Endometrial microvascular endothelial cells (primary cell): ENCODE measurements around the gene JSRP1. TPM values are rescaled to one million over a fixed set of nuclear protein-coding genes. Genes with fewer than 3 reads are reported as not detected.

Experiments used
- in situ Hi-C: cut with HindIII; loops from 2 replicates; pipeline ENCODE4 v1.10.0; 2017; ENCODE audit warnings: low sequenced_read_pairs, low pct_unique_long_range_greater_than_20kb; ENCODE audit errors: inconsistent ontology term
- total RNA-seq: library from RNA; depleted of rRNA; stranded (reverse); fragments of >200 nt; gene quantifications from one replicate; pipeline ENCODE4 v1.2.3, GENCODE V29; 2015; ENCODE audit errors: inconsistent ontology term

Gene JSRP1
- total RNA-seq, 1 donor from 2014 or later, result not detected

DNA sequence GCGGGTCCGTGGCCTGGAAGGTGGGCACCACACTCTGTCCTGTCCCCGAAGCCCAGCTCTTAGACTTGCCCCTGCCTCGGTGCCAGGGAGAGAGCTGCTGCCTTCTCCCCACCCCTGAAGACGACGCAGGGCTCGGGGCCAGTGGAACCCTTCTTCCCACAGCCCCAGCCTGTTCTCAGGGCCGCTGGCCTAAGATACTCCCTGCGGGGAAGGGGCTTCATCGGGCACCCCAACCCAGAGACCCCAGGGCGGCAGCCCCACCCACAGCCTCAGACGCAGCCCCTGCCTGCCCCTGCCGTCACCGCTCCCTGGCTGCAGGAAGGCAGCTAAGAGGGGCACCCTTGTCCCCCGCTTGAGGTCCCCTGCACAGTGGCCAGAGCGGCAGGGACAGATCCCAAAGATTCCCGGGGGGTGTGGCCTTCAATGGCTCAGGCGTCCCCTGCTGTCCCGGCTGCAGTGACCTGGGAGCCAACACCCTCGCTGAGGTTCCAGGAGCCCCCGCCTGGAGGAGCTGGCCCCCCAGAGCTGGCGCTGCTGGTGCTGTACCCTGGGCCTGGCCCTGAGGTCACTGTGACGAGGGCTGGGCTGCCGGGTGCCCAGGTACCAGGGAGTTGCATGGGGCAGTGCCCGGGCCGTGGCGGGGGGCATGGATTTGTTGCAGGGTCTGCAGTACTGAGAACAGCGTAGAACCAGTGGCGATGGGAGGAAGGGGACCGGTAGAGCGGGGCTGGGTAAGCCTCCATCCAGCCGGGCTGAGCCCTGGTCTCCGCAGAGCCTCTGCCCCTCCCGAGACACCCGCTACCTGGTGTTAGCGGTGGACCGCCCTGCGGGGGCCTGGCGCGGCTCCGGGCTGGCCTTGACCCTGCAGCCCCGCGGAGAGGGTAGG, 6.1 kb downstream of the JSRP1 start:
- in situ Hi-C loops, result no loop called here

DNA sequence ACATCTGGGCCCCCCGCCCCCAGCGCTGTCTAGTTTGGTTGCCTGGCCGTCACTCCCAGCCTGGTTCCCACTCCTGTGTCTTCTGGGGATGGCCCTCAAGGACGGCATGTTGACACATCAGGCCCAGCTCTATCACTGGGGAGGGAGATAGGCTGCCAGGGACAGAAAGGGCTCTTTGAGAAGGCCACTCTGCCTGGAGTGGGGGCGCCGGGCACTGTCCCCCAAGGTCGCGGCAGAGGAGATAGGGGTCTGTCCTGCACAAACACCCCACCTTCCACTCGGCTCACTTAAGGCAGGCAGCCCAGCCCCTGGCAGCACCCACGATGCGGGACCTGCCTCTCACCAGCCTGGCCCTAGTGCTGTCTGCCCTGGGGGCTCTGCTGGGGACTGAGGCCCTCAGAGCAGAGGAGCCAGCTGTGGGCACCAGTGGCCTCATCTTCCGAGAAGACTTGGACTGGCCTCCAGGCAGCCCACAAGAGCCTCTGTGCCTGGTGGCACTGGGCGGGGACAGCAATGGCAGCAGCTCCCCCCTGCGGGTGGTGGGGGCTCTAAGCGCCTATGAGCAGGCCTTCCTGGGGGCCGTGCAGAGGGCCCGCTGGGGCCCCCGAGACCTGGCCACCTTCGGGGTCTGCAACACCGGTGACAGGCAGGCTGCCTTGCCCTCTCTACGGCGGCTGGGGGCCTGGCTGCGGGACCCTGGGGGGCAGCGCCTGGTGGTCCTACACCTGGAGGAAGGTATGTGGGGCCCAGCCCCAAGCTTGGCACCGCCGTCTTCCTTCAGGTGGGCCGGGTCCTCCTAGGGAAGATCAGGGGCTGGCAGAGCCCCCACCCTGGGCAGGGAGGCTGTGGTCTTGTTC, 7.0 kb downstream of the JSRP1 start, which contains the start of gene AMH:
Gene AMH, plus strand, starts transcription at position 314 of the 857 bp plus-strand sequence. Its CDS starts 10 bp downstream, at position 324.
- in situ Hi-C loops, result no loop called here

- in situ Hi-C loops, result no loop called here
Measured at GRCh38 chr19:2248136-2249009, 7.8 kb downstream of the JSRP1 start.

DNA sequence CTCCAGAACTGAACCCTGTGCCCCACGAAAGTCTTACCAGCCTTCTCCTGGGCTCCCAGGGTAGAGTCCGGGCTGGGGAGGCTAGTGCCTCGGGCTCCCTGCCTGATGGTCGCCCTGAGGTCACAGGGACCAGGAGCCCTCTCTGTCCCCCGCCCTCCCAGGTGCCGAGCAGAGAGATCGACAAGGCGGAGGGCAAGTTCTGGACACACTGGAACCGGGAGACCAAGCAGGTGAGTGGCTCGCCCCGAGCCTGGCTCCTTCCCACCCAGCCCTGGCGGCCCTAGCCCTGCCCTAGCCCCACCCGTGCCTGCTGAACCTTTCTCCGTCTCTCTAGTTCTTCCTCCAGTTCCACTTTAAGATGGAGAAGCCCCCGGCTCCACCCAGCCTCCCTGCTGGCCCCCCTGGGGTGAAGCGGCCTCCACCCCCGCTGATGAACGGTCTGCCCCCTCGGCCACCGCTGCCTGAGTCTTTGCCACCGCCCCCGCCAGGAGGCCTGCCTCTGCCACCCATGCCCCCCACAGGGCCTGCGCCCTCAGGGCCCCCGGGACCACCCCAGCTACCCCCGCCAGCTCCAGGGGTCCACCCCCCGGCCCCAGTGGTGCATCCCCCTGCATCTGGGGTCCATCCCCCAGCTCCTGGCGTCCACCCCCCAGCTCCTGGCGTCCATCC, 8.7 kb downstream of the JSRP1 start:
- in situ Hi-C loops, result no loop called here

GRCh38 chr19:2246801-2247361, 9.3 kb downstream of the JSRP1 start:
- in situ Hi-C loops, result no loop called here

- in situ Hi-C loops, result no loop called here
Measured at GRCh38 chr19:2246014-2246620, 10.1 kb downstream of the JSRP1 start.

DNA sequence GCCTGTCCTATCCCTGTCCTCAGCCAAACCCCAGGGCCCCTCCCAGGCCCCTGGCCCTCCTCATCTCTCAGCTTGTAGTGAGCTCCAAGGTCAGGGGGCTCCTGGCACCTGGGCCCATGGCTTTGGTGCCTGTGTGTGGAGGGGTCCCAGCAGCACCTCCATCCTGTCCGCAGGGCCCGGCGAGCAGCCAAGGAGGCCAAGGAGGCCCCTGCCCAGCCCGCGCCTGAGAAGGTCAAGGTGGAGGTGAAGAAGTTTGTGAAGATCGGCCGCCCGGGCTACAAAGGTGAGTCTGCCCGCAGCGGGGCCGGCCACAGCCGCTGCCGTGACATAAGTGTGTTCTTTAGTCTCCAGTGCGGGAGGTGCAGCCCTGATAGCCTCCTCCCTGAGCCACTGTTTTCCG, 10.9 kb downstream of the JSRP1 start:
- in situ Hi-C loops, result no loop called here

- in situ Hi-C loops, result no loop called here
Measured at GRCh38 chr19:2244486-2244885, 11.7 kb downstream of the JSRP1 start.

DNA sequence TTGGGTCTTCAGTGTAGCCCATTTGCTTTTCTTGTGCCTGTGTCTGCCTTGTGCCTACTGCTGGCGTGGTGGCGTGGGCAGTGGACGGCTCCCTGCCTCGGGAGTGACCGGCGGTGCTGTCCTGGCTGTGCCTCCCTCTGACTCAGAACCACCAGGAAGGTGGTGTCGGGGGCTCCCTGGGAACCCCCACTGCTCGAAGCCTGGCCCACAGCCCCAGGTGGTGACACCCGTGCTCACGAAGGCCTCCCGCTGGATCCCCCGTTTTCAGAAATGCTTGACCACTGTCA, 12.1 kb downstream of the JSRP1 start:
- in situ Hi-C loops, result no loop called here

GRCh38 chr19:2243274-2244124, 12.7 kb downstream of the JSRP1 start:
- in situ Hi-C loops, result no loop called here

GRCh38 chr19:2242816-2243215, 13.4 kb downstream of the JSRP1 start:
- in situ Hi-C loops, result no loop called here

- in situ Hi-C loops, result no loop called here
Measured at GRCh38 chr19:2242092-2242537, 14.1 kb downstream of the JSRP1 start.

DNA sequence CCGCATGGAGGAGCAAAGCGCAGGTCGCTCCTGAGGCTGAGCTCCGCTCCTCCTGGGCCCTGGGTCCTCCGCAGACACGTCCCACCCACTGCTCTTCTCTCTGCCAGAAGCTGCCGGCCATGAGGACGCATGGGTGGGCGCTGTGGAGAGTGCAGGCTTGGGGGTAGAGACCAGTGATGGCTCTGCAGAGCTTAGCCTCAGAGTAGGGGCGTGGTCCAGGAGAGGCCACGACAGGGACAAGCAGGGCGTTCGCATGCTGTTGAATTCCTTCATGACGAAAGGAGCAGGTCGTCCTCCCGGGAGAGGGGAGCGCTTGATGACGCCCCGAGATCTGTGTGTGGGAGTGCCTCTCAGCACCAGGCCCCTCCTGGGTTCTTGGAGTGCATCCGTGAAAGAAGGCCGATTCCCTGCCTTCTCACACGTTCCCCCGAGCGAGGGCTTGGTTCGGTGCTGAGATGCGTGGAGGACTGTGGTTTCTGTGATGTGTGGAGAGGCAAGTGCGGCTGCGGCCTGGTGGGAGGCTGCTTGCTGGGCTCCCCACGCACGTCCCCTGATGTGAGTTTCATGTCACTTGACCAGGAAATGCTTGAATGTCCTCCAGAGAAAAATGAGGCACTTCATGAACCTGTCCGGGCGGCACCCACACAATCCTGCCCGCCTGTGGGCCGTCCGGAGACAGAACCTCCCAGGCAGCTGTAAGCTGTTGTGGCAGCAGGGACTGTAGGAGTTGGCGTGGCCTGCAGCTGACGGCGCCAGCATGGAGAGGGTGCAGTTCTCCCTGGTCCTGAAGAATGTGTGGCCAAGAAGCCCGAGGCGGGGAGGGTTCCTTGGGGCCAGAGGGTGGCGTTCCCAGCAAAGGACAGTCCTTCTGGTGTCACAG, 15.1 kb downstream of the JSRP1 start:
- in situ Hi-C loops, result no loop called here

- in situ Hi-C loops, result no loop called here
Measured at GRCh38 chr19:2239771-2240770, 16.1 kb downstream of the JSRP1 start.

- in situ Hi-C loops, result no loop called here
Measured at GRCh38 chr19:2239173-2239572, 17.0 kb downstream of the JSRP1 start.
